Occipital lobe (tissue), 2 donors: ENCODE data around the gene AGFG2. TPM values are rescaled to one million over a fixed set of nuclear protein-coding genes. Genes with fewer than 3 reads are reported as not detected.
"Not testable (repeated sequence)": the region's sequence is repeated elsewhere in the genome, so short reads cannot be mapped to it uniquely, and the experiment has no call there.

Source experiments
- DNase-seq: peaks from one replicate; lab custom pipeline; 2025; lab: John Stamatoyannopoulos, UW
- total RNA-seq: library from RNA; depleted of rRNA; stranded (reverse); fragments of >200 nt; gene quantifications from one replicate; pipeline ENCODE4 v1.2.3, GENCODE V29; 2014

AGFG2 gene
- total RNA-seq, 1 donor from 2014 or later = 2.0 TPM

DNA sequence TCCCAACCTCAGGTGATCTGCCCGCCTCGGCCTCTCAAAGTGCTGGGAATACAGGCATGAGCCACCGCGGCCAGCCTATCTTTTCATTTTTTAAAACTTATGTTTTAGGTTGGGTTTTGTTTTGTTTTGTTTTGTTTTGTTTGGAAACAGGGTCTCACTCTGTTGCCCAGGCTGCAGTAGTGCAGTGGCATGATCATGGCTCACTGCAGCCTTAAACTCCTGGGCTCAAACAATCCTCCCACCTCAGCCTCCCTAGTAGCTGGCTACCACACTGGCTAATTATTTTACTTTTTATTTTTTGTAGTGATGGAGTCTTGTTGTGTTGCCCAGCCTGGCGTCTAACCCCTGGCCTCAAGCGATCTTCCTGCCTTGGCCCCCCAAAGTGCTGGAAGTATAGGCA, 19.4 kb upstream of the AGFG2 start:
- no peak for DNase-seq

DNA sequence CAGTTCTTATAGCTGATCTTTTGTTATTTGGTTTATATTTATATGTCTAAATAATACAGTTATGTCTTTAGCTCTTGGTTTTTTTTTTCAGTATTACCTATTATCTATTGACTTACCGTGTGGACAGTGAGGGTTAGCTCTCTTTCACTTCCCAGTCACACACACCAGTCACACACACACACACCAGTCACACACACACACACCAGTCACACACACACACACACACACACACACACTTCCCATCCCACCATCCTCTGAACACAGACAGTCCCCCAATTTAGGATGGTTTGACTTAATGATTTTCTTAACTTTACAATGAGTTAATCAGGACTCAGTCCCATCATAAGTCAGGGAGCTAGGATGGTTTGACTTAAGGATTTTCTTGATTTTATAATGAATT, 18.9 kb upstream of the AGFG2 start:
- no peak for DNase-seq

DNA sequence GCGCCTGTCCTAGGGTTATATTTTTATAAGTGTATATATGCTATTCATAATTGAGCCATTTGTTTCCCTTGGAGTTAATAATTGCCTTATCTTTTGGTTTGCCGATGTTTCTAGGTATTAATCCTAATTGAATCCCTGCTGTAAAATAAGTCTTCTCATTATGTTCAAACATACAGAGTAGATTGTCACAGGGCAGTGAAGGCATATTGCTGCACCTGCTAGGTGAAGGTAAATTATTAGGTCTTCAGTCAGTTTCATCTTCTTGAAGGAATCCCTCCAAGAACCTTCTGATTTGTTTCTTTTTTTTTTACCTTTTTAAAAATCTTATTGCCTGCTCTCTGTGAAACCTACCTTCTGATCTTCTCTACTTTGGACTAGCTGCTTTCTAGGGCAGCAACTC, 17.9 kb upstream of the AGFG2 start:
- no peak for DNase-seq

DNA sequence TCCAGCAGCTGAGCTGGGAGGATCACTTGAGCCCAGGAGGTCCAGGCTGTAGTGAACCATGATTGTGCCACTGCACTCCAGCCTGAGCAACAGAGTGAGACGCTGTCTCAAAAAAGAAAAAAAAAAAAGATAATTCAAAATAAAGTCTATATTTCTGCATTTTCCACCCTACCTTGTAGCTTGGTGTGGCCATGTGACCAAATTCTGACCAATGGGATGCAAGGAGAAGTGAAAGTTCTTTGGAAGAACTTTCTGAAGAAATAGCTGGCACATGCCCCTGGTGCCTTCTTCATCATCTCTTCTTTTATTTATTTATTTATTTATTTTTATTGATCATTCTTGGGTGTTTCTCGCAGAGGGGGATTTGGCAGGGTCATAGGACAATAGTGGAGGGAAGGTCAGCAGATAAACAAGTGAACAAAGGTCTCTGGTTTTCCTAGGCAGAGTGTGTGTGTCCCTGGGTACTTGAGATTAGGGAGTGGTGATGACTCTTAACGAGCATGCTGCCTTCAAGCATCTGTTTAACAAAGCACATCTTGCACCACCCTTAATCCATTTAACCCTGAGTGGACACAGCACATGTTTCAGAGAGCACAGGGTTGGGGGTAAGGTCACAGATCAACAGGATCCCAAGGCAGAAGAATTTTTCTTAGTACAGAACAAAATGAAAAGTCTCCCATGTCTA, 17.0 kb upstream of the AGFG2 start:
- DNase-seq = not testable (repeated sequence)

DNA sequence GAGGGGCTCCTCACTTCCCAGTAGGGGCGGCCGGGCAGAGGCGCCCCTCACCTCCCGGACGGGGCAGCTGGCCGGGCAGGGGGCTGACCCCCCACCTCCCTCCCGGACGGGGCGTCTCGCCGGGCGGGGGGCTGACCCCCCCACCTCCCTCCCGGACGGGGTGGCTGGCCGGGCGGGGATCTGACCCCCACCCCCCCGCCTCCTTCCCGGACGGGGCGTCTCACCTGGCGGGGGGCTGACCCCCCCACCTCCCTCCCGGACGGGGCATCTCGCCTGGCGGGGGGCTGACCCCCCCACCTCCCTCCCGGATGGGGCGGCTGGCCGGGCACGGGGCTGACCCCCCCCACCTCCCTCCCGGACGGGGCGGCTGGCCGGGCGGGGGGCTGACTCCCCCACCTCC, 15.8 kb upstream of the AGFG2 start:
- not testable (repeated sequence) for DNase-seq

DNA sequence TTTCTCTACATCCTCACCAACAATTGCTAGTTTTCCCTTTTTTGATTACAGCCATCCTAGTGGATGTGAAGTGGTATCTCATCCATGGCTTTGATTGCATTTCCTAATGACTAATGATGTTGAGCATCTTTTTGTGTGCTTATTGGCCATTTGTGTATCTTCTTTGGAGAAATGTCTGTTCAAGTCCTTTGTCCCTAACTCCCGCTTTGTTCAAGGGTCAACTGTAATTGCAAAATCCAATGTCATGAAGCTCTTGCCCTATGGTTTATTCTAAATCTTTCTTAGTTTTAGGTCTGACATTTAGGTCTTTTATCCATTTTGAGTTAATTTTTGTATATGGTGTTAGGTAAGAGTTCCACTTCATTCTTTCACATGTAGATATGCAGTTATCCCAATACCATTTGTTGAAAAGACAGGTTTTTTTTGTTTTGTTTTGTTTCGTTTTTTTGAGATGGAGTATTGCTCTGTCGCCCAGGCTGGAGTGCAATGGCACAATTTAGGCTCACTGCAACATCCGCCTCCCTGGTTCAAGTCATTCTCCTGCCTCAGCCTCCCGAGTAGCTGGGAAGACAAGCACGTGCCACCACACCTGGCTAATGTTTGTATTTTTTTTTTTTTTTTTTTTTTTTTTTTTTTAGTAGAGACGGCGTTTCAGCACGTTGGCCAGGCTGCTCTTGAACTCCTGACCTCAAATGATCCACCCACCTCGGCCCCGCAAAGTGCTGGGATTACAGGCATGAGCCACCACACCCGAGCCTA, 10.7 kb upstream of the AGFG2 start:
- not testable (repeated sequence) for DNase-seq

DNA sequence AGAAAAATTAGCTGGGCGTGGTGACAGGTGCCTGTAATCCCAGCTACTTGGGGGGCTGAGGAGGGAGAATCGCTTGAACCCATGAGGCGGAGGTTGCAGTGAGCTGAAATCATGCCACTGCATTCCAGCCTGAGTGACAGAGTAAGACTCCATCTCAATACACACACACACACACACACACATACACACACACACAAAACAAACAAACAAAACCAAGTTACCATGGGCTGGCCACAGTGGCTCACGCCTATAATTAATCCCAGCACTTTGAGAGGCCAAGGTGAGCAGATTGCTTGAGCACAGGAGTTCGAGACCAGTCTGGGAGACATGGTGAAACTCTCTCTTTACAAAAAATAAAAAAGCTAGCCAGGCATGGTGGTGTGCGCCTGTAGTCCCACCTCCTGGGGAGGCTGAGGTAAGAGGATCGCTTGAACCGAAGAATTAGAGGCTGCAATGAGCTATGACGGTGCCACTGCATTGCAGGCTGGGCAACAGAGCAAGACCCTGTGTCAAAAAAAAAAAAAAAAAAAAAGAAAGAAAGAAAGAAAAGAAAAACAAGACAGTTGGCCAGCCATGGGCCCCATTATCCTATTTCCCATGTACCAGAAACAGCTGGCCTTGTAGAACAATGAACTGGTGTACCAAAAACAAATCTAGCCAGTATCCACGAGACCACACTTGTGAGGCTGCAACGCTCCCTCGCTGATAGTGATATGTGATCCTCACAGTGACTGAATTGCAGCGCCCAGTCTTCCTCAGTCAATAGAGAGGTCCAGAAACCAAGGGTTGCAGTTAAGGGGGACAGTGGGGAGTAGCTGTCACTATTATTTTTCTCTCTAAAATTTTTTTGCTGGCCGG, 6.6 kb upstream of the AGFG2 start:
- DNase-seq = no peak

DNA sequence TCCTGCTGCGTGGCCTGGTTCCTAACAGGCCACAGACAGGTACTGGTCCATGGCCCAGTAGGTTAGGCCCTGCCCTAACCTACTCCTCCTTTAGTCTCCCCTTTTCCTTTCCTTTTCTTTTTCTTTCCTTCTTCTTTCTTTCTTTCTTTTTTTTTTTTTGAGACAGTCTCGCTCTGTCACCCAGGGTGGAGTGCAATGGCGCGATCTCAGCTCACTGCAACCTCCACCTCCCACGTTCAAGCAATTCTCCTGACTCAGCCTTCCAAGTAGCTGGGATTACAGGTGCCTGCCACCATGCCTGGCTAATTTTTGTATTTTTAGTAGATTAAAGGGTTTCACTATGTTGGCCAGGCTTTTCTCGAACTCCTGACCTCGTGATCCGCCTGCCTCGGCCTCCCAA, 3.0 kb upstream of the AGFG2 start:
- not testable (repeated sequence) for DNase-seq

DNA sequence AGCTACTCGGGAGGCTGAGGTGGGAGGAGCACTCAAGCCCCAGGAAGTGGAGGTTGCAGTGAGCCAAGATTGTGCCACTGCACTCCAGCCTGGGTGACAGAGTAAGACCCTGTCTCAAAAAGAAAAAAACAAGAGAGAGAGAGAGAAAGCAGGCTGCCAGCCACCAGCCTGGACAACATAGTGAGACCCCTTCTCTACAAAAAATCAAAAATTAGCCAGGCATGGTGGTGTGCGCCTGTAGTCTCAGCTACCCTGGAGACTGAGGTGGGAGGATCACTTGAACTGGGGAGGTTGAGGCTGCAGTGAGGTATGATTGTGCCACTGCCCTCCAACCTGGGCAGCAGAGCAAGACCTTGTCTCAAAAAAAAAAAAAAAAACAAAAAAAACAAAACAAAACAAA, 2.3 kb upstream of the AGFG2 start:
- not testable (repeated sequence) for DNase-seq

DNA sequence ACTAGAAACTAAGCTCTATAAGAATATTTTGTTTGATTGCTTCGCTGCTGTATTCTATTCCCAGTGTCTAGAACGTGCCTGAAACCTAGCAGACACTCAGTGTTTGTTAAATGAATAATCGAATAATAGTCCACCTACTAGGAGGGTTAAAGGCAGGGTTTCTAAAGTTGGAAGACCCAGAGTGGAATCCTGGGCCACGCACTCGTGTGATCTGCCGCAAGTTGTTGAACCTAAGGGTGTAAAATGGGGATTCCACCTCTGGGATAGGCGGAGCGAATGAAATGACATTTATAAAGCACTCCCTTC, 702 bp upstream of the AGFG2 start:
- DNase-seq = no peak

DNA sequence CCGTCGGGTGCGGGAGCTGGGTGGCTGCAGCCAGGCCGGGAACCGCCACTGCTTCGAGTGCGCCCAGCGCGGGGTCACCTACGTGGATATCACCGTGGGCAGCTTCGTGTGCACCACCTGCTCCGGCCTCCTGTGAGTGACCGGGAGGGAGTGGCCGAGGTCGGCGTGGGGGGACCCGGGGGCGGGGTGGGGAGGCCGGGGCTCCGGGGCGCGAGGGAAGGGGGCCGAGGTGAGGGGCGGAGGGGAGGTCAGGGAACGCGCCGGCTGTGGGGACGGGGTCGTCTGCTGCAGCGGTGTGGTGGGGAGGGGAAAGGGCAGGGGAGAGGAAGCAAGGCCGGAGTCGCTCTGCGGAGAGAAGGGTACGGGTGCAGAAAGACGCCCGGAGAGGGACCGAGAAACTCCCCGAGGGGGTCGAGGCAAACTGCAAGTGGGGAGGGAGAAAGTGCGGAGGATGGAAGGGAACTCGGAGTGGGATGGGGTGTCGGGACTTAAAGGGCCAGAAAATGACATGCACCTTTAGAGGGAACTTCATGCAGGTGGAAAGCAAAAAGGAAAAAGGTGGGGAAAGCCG, 518 bp downstream of the AGFG2 start:
- DNase-seq = no peak

DNA sequence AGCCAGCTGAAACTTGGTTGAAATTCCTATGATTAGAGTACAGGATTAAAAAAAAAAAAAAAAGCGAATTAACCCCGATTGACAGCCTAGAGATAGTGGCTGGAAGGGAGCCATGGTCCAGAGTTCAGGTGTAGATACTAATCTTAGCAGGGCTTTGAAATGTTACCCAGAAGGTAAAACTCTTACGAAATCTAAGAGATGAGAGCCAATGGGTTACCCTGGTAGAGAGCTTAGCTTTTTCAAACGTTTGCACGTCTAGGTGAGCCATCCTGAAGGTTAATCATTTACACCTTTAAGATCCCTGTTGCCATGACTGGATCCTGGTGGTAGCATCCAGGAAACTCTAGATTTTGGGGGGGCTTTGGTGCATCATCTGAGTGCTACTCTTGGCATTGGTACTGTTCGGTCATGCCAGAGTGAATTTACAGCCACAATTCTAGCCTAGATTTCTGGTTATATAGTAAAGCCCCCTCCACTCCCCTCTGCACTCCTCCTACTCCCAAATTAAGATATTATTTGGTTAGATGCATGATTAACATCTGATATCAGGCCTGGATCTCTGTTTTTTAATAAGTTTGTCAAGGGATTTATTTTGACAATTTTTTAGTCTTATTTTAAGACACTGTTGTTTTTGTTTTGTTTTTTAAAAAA, 1.2 kb downstream of the AGFG2 start:
- DNase-seq = no peak

DNA sequence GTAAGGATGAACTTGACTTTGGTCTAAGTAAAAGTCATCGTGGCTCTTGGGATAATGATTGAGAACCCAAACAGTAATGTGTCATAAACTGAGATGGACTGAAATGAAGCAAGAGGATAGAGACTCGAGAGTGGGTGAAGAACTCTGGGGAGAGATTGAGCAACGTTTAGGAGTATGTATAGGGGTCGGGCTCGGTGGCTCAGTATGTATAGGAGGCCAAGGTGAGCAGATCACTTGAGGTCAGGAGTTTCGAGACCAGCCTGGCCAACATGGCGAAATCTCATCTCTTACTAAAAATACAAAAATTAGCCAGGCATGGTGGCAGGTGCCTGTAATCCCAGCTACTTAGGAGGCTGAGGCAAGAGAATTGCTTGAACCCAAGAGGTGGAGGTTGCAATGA, 2.3 kb downstream of the AGFG2 start:
- not testable (repeated sequence) for DNase-seq

DNA sequence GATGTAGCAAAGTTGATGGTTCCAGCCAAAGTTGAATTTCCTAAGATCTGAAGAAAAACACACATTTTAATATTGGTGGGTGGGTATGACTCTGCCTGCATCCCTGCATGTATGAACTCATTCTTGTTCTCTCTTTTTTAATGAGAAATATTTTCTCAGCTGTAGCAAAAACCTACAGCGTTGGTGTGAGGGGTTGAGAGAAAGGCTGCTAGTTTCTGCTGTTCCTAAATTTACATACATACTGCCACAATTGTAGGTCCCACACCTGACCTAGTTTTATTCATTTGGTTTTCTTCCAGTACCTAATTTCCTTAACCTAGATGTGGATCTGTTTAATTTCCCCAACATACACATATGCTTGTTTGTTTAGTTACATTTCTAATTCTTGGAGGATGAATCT, 4.6 kb downstream of the AGFG2 start:
- no peak for DNase-seq

DNA sequence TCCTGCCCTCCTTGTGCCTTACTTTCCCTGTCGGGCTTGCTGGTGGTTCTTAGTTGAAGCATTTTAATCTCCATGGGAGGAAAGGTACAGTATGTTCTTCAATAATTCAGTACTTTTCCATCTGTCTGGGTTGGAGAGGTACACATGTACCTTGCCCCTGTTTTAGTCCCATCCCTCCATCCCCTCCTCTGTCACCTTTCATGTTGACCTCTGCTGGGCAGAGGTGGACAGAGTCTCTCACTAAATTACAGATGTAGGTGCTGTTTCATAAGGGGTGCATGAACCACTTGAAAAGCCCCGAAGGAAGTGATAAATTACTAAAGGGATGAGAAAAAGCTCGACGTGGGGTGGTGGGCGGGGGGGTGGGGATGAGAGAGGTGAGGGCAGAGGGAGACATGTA, 5.4 kb downstream of the AGFG2 start:
- DNase-seq = no peak

DNA sequence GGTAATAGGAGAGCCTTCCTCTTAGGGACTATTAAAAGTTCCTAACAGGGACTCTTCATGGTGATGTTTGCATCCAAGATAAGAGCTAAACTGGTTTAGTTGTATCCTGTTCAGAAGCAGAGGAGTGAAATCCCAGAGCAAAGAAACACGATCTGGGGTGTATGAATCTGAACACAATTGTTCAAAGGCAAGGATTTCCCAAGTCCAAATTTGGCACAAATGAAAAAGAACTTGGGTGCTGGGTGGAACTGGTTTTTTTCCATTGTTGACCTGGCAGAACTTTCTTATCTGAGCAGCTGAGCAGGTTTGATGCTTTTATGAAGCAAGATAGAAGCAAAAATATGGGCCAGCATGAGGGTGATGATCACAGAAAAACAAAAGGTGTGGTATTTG, 6.0 kb downstream of the AGFG2 start:
- DNase-seq = peak; percentile 13

DNA sequence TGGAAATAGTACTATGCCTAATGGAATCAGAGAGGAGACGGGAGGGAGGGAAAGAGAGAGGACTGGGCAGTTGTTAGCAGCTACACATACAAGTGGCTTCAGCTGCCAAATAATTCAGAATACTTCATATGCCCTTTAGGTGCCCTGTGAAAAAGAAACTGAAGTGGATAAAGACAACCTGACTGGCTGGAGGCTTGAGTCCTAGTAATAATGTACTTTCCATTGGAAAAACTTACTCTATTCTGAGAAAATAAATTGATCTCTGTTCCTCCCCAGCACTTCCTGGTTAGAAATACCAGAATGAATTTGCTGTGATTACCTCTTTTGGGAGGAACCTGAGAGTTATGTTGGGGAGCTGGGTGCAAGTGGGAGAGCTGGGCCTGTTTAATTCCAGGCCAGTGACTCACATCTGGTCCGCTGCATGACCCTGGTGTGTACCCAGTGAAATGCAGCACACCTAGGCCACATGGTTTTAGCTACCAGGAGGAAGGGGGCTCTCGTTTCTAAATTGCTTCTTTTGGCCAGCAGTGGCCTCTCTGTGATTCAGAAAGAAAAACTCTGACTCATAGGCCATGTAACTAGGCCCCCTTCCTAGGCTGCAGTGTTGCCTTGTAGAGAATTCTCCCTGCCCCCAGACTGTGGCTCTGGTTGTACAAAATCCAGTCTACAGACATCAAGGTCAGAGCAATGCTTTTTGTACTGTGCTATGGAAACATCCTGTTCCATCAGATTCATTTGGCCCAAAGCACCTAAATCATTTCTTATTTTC, 6.5 kb downstream of the AGFG2 start:
- peak; percentile 22 for DNase-seq

DNA sequence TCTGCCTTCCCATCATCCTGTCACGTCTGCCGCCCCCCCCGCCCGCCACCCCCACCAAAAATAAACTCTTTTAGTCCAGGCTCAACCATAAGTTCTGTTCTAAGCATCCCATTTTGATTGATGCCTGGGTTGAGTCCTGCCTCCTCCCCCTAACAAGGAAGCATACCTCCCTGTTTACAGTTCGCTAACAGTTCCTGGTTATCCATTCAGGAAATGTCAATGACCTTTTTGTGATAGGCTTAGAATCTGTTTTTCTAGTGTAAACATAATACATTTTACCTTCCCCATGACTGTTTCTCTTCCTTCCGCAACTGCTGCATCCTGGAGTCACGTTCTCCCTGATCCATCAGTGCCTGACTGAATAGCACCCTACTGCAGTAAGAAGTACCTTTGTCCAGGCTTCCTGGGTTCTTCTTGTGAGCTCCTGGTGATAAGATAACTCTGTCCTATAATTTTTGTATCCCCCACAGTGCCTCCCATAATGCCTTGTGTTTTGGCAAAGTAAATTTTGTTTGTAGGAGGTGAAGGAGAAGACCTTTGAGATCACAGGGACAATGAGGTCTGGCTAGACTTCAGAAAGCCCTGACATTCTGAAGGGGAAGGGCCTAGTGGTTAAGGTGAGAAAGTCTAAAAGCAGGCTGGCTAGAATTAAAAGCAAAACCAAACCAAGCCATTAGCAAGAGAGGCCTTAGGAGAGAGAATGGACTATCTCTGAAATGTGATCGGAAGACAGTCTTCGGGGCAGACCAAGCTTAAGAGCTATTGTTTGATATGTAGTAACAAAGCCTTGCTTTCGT, 7.3 kb downstream of the AGFG2 start:
- DNase-seq = no peak

DNA sequence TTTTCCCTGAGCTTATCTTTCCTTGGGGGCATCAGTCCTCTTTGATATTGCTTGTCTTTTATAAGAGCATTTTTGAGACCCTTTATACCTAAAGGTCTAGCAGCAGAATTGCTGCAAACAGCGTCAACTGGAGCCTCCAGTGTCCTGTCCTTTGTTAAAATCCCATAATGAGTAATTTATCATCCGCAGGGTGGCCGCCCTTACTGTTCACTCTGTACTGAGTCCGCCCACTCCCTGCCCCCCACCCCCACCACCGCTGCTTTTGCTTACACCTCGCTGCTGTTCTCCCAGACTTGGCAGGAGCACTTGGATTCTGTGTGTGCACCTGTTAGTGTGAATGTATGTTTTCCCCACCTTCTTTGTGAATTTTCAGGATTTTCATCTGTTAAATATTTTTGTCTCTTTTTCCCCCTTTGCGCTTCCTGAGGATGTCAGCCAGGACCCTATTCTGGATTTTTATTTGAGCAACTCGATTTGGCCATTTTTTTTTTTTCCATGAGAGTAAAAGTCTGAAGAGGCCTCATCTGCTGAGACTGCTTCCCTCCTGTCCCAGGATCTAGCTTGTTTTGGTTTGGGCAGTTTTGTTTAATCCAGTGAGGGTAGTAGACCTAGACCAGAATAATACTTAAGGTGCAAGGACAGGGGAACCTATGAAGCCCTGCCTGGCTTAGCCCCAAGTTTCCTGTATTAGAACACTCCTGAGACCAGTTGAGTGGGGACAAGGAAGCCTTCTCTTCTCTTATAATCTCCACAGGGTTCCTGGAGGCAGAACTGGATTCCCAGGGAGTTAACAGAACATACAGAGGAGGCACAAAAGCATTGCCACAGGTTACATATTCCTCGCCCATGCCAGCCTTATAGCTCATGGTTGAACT, 8.2 kb downstream of the AGFG2 start:
- peak; percentile 22 for DNase-seq
